C1 segment of cervical spinal cord (tissue), 14 donors: ENCODE results near the gene CLDN24.

ENCODE experiments used
- DNase-seq, 14 donors: peaks; one replicate each; lab custom pipeline; 2025; lab: John Stamatoyannopoulos, UW

CLDN24 gene

GRCh38 chr4:183321516-183321915 is 710 bp downstream of the CLDN24 start:
- DNase-seq: no peak

DNA sequence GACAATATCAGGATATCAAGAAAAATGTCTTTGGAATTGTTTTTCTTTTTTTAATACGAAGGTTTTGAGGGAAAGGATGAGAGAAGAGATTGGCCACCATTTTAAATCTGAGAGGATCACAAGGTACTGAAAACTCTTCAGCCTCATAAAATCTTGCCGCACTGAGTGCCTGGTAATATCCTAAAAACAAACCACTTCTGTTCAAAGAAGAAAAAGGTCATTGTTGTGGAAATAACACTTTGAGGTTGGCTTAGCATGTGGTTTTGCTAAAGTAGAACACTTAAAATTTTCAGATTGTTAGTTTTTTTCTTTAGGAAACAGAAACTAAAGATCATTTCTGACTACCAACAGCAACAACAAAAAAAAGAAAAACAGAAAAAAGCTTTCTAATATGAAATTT is 1.1 kb downstream of the CLDN24 start:
- DNase-seq: no peak

DNA sequence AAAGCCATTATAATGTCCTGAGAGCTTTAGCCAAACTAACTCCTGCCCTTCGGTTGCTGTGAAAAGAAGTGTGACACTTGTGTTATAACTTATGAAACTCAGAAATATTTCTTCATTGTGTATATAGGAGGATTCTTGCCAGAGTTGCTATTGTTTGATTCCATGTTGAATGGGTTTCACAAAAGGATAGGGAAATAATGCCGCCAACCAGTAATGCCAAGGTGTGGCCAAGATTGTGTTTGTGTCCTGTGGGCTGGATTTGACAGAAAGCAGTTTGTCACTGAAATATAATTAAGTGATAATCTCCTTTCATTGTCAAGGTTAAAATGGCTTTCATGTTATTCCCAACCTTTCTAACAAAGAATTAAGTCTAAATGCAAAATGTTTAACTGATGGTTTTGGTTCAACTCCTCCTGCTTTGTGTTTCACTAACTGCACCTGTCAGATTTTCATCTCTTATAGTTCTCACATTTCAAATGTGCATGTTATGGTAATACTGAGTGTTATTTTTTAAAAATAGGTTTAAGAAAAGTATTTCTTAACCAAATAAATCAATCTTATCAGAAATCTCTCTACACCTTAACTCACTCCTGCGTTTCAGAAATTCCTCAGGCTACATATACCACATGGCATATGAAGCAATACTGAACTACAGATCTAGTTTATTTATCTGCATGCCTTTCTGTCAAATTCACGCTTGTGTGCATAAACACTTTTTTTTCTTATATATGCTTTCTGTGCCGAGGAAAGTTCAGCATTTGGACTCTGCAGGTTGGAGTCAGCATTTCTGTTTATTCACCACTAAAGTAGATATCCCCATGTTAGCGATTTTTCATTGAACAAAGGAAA is 1.8 kb downstream of the CLDN24 start, which contains the start of gene CLDN22:
Gene CLDN22 (minus strand): TSS at position 66 of the 849 bp plus-strand sequence. CDS start 58 bp downstream, at position 8.
- no peak for DNase-seq

- no peak for DNase-seq
Observed at GRCh38 chr4:183318656-183319055, 3.6 kb downstream of the CLDN24 start.

DNA sequence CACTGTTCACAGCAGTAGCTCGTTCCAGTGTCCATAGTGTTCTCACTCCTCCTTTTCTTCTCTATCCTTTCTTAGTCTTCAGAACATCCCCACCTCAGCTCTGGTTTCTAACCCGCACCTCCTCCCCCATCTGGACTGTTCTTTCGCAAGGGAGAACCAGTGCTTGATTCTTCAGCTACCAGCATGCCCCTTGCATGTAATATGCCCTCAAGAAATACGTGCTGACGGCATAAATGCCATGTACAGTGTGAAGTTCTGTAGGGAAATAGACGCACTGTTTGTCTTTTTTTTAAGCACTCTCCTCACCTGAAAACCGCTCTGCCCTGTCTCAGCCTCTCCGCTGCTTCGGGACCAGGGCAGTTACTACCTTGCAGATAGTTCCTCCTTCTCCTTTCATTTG is 7.4 kb downstream of the CLDN24 start:
- DNase-seq: no peak

- DNase-seq: no peak
Observed at GRCh38 chr4:183314336-183314735, 7.9 kb downstream of the CLDN24 start.

- no peak for DNase-seq
Observed at GRCh38 chr4:183312841-183313240, 9.4 kb downstream of the CLDN24 start.

GRCh38 chr4:183306811-183307210 is 15.4 kb downstream of the CLDN24 start:
- no peak for DNase-seq

GRCh38 chr4:183304538-183304937 is 17.7 kb downstream of the CLDN24 start:
- no peak for DNase-seq

DNA sequence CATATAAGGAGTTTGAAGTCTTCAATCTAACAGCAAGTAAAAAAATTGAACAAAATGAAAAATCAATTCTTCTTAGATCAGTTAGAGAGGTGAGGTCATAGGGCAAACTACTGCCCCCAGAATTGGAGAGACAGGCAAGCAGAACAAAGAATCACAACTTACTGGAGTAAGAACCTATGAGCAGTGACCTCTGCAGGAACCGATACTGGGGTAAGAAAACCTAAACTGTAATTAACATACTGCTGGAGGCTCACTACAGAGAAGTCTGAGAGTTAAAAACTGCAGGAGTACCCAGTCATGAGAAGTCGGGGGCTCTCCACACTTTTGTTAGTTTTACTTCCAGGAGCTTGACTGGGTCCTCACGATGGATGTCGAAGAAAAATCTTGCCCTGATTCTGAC is 18.2 kb downstream of the CLDN24 start:
- no peak for DNase-seq

GRCh38 chr4:183303301-183303700 is 18.9 kb downstream of the CLDN24 start:
- no peak for DNase-seq

DNA sequence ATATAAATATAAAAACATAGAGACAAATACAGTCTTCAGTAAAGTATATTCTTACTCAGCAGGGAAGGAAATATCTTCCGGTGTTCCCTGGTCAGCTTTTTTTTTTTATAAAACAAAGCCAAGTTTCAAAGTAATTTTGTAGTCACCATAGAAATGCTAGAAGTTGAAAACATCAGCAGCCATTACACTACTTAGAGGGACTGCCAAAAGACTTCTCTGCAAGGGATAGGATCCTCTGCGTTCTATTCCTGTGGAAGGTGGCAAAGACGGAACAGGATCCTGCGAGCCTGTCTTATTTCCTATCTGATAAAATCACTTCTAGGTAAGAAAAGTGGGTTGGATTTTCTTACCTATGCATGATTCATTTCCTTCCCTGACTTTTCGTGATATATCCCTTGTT is 21.6 kb downstream of the CLDN24 start:
- no peak for DNase-seq

- no peak for DNase-seq
Observed at GRCh38 chr4:183300070-183300469, 22.2 kb downstream of the CLDN24 start.

DNA sequence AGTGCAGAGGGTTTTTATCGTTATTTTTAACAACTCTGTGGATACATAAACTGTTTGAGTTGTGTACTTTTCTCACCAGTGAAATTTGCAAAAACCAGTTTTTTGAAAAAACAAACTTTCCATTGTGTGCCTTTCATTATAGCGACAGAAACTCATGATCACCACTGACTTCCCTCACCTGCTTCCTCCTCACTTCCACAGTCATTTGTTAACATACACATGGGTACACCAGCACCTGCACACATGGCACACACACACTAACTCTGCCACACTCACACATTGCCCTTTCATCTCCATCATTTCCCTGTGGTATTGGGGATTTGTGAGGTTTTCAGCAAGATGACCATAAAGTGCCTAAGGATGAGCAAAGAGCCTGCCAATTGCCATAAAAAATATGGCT is 22.8 kb downstream of the CLDN24 start:
- no peak for DNase-seq

- no peak for DNase-seq
Observed at GRCh38 chr4:183297675-183298074, 24.6 kb downstream of the CLDN24 start.

DNA sequence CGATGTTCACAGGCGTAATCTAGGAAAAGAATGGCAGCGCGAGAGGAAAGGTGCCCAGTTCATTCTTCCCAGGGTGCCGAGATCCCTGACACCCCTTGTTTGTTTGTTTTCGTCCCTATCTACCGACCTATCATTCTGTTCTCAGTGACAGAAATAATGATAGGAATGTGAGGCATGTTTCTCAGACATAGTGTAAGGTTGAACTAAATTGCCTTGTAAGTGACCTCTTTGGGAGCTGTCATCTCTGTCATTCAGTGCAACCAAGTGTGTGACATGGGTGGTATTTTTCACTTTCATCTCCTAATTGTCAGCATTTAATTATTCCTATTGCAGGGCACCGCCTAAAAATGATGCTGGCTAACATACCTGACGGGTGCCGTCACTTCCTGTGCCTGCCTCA is 26.5 kb downstream of the CLDN24 start:
- DNase-seq: no peak

- DNase-seq: no peak
Observed at GRCh38 chr4:183291070-183291469, 31.2 kb downstream of the CLDN24 start.

DNA sequence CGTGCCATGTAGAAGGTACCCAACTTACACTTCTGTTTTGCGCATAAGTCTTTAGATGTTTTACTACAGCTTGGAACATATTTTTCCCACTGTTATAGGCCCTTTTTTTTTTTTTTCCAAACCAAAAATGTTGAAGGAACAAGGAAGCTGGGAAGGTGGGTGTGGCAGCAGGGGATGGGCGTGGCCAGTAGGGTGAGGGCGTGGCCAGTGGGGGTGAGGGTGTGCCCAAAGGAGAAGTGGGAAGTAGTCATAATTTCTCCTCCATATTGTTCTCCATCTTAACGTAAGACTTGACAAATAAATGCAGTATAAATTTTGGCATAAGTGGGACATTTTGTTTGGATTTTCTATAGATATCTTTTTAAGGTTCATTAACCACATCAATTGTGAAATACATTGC is 32.5 kb downstream of the CLDN24 start:
- DNase-seq: no peak

- no peak for DNase-seq
Observed at GRCh38 chr4:183288955-183289354, 33.3 kb downstream of the CLDN24 start.

DNA sequence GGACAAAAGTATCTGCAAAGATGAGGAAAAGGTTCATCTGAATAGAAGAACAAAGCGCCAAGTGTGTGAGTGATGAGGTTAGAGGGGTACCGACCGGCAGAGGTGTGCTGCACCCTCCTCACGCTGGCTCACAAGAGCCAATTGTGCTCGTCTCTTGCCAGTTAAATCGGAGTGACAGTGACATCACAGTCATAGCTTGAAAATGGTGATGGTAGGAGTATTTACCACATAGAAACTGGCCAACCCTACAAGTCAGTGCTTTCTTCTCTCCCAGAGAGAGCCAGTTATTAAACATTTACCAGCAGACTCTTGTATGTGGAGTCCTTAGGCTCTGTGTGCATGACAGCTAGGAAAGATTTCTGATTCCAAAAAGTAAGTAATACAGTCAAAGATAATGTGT is 34.5 kb downstream of the CLDN24 start:
- no peak for DNase-seq

DNA sequence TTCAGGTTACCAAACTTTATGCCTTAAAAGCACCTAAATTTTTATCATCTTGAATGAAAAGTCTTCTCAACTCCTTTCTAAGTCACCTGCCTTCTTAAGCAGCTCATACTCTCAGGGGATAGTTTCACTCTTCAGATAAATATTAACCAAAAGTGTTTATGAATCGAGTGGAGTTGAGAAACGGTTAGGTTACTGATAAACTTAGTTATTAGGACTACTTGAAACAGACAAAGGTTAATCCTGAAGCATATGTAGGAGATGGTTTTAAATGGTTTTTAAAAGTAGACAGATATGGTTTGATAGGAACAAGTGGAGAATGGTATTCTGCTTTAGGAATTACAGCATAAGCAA is 34.9 kb downstream of the CLDN24 start:
- DNase-seq: no peak

DNA sequence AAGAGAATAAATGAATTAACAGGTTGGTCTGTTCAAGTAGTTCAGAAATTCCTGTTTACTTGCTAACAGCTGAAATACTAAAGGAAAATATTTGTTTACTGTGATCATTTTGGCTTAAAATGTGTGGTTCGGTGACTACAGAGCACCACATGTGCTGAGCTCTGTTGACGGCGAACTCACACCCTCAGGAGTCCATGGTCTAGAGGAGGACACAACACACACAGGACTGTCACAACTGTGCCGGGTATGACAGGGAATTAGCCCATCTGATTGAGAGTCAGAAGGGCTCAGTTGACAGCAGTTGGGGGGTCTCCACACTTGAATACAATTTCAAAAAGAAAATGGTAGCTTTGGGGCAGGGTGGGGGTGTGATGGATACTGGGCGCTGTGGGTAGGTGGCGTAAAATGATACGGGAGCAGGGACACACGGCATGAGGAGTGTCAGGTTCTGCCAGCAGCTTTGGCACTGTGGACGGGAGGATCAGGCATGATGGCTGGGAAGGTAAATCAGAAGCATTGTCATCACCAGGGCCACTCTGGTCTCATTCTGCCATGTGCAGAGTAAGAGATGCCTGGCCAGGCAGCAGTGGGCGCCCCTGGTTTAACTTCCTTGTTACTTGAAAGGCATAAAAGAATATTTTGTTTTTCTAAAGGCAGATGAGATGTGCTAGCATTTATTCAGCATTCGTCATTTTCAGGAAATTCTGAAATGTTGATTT is 35.5 kb downstream of the CLDN24 start:
- no peak for DNase-seq

DNA sequence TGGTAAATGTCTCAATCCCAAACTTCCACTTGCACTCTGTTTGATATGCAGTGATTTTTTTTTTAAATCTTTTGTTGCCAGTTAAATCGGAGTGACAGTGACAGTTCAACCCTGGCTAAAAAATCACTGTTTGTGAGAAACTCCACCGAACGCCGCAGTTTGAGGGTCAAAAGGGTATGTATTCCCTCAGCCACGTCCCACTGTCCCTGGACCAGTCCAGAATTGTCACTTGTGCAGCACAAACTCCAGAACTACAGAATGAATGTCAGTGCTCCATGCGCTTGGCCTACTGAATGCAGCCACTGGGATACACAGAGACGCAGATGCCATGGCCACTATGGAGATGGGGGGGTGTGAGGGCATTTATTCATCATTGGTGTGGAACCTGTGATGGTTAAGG is 36.3 kb downstream of the CLDN24 start:
- DNase-seq: no peak
